ENCODE results near the gene DMD.
"Not testable (repeated sequence)": the region's sequence is repeated elsewhere in the genome, so short reads cannot be mapped to it uniquely, and the experiment has no call there.

Gene DMD

DNA sequence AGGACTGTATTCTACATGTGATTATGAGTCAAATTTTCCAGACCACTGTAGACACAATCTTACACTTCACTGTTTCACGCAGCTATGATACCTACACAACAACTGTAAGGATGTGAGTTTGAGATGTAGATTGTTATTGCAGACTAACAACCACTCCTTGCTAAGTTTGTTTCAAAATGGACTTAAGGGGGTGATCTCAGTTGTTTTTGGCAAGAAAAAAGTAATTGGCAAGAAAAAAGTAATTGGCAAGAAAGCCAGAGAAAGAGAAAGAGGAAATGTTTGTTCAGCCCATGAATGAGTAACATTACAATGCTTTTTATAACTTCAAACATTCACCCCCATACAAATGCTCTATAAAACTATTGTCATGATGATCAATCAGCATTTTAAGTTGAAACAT is 466.4 kb downstream of the DMD start:
- H3K36me3 ChIP-seq = no peaks in the 10 kb centered on the region
- H3K9ac ChIP-seq = no peak overlapping the region
- no peak overlapping the region for H3K4me2 ChIP-seq
- H3K9me3 ChIP-seq = no peaks in the 10 kb centered on the region
- peaks cover 84% of the 10 kb centered on the region for H3K27me3 ChIP-seq
- no peak overlapping the region for H3K4me3 ChIP-seq
- no peak for TF ChIP-seq Cebpa-rat (IDR thresholded peaks at IDR 0.05)
- no peaks in the 10 kb centered on the region for H4K20me1 ChIP-seq
- no peaks in the 10 kb centered on the region for H3K4me1 ChIP-seq
- no peak overlapping the region for H3K27ac ChIP-seq

DNA sequence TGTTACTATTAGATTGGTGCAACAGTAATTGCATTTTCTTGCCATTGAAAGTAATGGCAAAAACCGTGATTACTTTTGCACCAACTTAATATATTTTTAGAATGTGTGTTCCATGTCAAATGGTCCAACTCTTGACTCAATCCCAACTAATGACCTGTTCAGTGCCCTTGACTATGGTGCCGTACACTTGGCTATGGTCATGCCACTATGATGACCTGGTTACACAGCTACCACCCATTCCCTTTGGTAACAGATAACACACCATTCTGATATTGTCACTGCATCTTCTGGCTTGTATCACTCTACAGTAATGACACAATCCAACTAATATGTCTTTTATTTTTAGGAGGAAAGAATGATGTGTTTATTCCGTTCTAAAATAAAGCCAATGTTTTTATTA is 469.4 kb downstream of the DMD start:
- Histone ChIP-seq H3K4me1 (no peaks in the 10 kb centered on the region), H3K27ac (no peak overlapping the region), H3K4me2 (no peak overlapping the region), H3K9me3 (no peaks in the 10 kb centered on the region), H3K36me3 (no peaks in the 10 kb centered on the region), H3K27me3 (peaks cover 83% of the 10 kb centered on the region), H3K9ac (no peak overlapping the region), H3K4me3 (no peak overlapping the region), H4K20me1 (no peaks in the 10 kb centered on the region)
- TF ChIP-seq Cebpa-rat (IDR thresholded peaks at IDR 0.05) = no peak

DNA sequence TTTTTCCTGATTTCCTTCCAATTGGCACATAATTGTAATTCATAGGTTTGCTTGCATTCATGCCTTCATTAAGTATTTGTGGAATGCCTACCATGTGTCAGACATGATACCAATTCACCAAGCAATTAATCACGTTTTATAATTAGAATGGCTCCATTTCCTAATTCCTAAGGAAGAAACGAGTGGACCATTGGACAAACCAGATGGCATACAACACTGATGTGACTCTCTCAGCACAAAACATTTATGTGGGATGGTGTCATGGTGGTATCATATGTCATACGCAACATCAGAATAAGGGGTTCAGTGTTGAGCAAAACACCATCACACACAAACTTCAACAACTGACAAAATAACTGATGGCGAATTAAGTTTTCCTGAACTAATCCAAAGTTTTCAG is 502.8 kb downstream of the DMD start:
- no peak overlapping the region for H3K27ac ChIP-seq
- no peaks in the 10 kb centered on the region for H4K20me1 ChIP-seq
- no peak overlapping the region for H3K9ac ChIP-seq
- H3K9me3 ChIP-seq = no peaks in the 10 kb centered on the region
- H3K4me3 ChIP-seq = no peak overlapping the region
- no peaks in the 10 kb centered on the region for H3K4me1 ChIP-seq
- no peaks in the 10 kb centered on the region for H3K36me3 ChIP-seq
- TF ChIP-seq Cebpa-rat (IDR thresholded peaks at IDR 0.05) = no peak
- peaks cover 81% of the 10 kb centered on the region for H3K27me3 ChIP-seq
- no peak overlapping the region for H3K4me2 ChIP-seq

DNA sequence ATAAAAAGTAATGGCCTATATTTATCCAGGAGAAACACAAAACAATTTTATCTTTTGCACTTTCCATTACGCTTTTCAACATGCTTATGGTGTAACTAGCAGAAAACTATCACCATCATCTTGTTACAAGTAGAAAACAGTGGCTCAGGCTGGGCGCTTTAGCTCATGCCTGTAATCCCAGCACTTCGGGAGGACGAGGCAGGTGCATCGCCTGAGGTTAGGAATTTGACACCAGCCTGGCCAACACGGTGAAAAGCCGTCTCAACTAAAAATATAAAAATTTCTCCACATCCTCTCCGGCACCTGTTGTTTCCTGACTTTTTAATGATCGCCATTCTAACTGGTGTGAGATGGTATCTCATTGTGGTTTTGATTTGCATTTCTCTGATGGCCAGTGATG is 506.0 kb downstream of the DMD start:
- not testable (repeated sequence) for H3K36me3 ChIP-seq, H3K4me1 ChIP-seq, H3K4me2 ChIP-seq, H3K9ac ChIP-seq, H4K20me1 ChIP-seq, H3K9me3 ChIP-seq, H3K27ac ChIP-seq, H3K4me3 ChIP-seq
- peaks cover 77% of the 10 kb centered on the region for H3K27me3 ChIP-seq

DNA sequence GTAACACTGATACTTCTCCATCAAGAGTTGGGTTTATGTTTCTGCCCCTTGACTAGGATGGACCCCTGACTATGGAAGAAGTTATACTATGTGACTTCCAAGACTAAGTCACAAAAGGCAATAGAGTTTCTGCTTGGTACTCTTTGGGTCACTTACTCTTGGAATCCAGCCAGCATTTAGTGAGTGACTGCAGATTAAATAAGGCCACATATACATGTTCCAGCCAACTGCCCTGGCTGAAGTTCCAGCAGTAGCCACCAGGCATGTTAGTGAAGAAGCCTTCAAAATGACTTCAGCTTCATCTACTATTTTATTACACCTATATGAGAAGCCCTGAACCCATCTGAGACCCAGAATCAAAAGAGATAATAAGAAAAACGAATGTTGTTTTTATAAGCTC is 524.0 kb downstream of the DMD start:
- no peaks in the 10 kb centered on the region for H3K9me3 ChIP-seq
- peaks cover 61% of the 10 kb centered on the region for H3K27me3 ChIP-seq
- H3K36me3 ChIP-seq = no peaks in the 10 kb centered on the region

DNA sequence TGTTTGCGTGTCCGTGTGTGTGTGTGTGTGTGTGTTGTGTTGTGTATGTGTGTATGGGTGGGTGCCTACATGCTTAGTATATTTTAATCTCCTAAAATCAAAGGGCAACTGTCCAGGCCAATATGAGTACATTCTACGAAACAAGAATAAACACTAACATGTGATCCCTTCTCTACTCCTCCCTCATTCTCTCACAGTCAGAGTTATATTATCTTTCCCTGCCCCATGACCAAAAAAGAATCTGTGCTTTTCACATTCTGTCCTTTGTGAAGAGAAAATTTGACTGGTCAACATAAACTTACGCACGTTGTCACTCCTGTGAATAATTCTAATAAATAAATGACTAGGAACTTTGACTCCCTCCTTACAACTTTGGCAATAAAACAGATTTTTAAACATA is 532.9 kb downstream of the DMD start:
- Histone ChIP-seq H3K9me3 (no peaks in the 10 kb centered on the region), H3K9ac (no peak overlapping the region), H3K4me3 (no peak overlapping the region), H3K36me3 (no peaks in the 10 kb centered on the region), H3K27ac (no peak overlapping the region), H3K4me1 (no peaks in the 10 kb centered on the region), H4K20me1 (peaks cover 11% of the 10 kb centered on the region; the same call in 1 of the 2 replicates), H3K27me3 (peaks cover 62% of the 10 kb centered on the region), H3K4me2 (no peak overlapping the region)
- TF ChIP-seq Cebpa-rat (IDR thresholded peaks at IDR 0.05) = no peak

More for the DNA sequence above, 524.0 kb downstream of the DMD start:
- H3K4me2 ChIP-seq = no peak overlapping the region
- H3K4me3 ChIP-seq = no peak overlapping the region
- no peak overlapping the region for H3K27ac ChIP-seq
- no peak overlapping the region for H3K9ac ChIP-seq
- no peak for TF ChIP-seq Cebpa-rat (IDR thresholded peaks at IDR 0.05)
- H4K20me1 ChIP-seq = no peaks in the 10 kb centered on the region
- H3K4me1 ChIP-seq = no peaks in the 10 kb centered on the region

DNA sequence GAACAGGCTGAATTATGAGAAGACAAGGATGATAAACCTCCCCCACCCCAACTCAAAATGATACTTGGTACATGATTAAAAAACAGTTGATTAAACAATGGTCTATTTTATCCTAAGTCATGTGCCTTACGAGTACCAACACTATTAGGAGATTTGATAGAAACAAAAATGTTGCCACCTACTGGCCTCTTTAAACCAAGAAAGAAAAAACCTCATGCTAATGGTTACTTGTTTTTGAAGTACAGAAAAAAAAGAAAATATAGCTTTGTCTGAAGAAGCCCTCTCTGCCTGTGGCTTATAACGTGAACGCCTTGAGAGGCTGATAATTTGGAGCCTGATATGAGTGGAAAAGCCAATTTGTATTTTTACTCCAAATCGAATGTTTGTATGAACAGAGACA is 538.2 kb downstream of the DMD start:
- no peak overlapping the region for H3K27ac ChIP-seq
- peaks cover 82% of the 10 kb centered on the region for H3K27me3 ChIP-seq
- H3K36me3 ChIP-seq = no peaks in the 10 kb centered on the region
- H3K4me2 ChIP-seq = no peak overlapping the region
- no peaks in the 10 kb centered on the region for H3K4me1 ChIP-seq
- no peak overlapping the region for H3K9ac ChIP-seq
- H4K20me1 ChIP-seq = peaks cover 18% of the 10 kb centered on the region; the same call in 1 of the 2 replicates
- H3K9me3 ChIP-seq = no peaks in the 10 kb centered on the region
- TF ChIP-seq Cebpa-rat (IDR thresholded peaks at IDR 0.05) = no peak
- no peak overlapping the region for H3K4me3 ChIP-seq

DNA sequence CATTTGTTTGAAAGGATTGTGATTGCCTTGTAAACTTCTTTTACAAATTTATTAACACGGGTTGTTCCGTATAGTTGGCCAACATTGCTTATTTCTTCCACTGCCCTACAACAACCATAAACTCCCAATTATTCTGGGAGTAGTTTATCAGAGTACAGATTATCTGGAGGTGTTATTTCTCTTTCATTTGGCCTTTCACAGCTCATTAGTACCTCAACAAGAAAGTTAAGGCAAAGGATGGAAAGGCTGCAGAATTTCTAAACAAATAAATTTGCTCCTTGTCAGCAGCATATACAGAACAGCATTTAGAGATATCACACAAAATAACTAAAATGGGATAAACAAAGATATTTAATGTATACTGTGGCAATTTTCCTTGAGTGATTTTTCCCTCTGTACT is 548.8 kb downstream of the DMD start:
- peaks cover 7% of the 10 kb centered on the region; the same call in 1 of the 2 replicates for H4K20me1 ChIP-seq
- no peaks in the 10 kb centered on the region for H3K36me3 ChIP-seq
- no peak overlapping the region for H3K27ac ChIP-seq
- no peak for TF ChIP-seq Cebpa-rat (IDR thresholded peaks at IDR 0.05)
- no peak overlapping the region for H3K9ac ChIP-seq
- H3K4me3 ChIP-seq = no peak overlapping the region
- no peaks in the 10 kb centered on the region for H3K4me1 ChIP-seq
- no peak overlapping the region for H3K4me2 ChIP-seq
- H3K27me3 ChIP-seq = peaks cover 85% of the 10 kb centered on the region
- no peaks in the 10 kb centered on the region for H3K9me3 ChIP-seq

DNA sequence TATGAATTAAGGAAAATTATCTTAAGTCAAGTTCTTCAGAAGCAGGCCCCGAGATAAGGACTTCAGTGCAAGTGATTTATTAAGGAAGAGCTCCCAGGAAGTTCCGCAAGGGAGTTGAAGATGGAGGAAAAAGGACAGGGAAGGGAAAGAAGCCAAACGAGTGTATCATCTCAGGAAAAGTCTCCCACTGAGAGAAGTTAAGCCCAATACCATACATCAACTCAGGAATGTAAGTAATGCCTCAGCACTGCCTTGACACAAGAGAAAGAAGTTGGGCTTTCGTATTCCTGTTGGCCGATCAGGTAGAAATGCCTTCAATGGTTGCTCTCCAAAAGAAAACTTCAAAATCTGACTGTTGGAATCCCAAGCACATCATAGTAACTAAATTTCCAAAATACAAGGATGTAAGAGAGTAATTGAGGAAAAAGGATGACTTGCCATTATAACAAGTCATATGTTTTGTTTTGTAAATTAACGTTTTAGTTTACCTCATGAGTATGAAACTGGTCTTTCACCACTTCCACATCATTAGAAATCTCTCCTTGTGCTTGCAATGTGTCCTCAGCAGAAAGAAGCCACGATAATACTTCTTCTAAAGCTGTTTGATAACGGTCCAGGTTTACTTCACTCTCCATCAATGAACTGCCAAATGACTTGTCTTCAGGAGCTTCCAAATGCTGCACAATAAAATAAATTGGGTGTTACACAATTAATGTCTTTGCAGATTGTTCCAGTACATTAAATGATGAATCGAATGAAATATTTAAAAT is 566.7 kb downstream of the DMD start:
- Histone ChIP-seq H3K9ac (no peak overlapping the region), H3K36me3 (no peaks in the 10 kb centered on the region), H3K9me3 (no peaks in the 10 kb centered on the region), H3K4me3 (no peak overlapping the region), H3K27me3 (peaks cover 82% of the 10 kb centered on the region), H3K4me2 (no peak overlapping the region), H3K27ac (no peak overlapping the region), H3K4me1 (no peaks in the 10 kb centered on the region), H4K20me1 (peaks cover 19% of the 10 kb centered on the region; the same call in 1 of the 2 replicates)
- no peak for TF ChIP-seq Cebpa-rat (IDR thresholded peaks at IDR 0.05)

DNA sequence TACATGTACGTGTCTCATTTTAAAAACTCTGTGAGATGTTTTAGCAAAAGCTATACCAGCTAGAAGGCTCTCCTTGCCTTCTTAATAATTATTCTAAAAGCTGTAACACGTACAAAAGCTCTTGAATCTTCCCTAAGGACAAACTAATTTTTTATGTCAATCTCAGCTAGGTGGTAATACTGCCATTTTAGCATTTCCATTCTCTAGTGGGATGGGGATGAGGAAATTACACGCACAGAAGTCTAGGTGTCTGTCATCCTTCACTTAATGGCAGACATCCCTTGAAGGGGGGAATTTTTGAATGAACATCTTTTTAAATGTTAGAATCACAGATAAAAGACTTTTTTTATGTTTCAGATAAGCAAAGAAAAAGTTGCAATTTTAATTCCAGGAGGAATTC is 569.1 kb downstream of the DMD start:
- no peak for TF ChIP-seq Cebpa-rat (IDR thresholded peaks at IDR 0.05)
- peaks cover 88% of the 10 kb centered on the region for H3K27me3 ChIP-seq
- no peak overlapping the region for H3K4me2 ChIP-seq
- H3K9ac ChIP-seq = no peak overlapping the region
- no peak overlapping the region for H3K27ac ChIP-seq
- no peak overlapping the region for H3K4me3 ChIP-seq
- H4K20me1 ChIP-seq = peaks cover 19% of the 10 kb centered on the region; the same call in 1 of the 2 replicates
- no peaks in the 10 kb centered on the region for H3K9me3 ChIP-seq
- H3K36me3 ChIP-seq = no peaks in the 10 kb centered on the region
- H3K4me1 ChIP-seq = no peaks in the 10 kb centered on the region

DNA sequence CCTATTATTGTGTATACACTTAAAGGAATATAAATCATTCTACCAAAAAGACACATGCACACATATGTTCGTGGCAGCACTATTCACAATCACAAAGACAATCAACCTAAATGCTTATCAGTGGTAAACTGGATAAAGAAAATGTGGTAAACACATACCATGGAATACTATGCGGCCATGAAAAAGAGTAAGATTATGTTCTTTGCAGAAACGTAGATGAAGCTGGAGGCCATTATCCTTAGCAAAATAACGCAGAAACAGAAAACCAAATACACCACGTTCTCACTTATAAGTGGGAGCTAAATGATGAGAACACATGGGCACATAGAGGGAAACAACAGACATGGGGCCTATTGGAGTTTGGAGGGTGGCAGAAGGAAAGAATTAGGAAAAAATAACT is 593.2 kb downstream of the DMD start:
- Histone ChIP-seq H4K20me1 (no peaks in the 10 kb centered on the region), H3K4me2 (no peak overlapping the region), H3K9me3 (peaks cover 3% of the 10 kb centered on the region; the same call in 1 of the 2 replicates), H3K27me3 (peaks cover 46% of the 10 kb centered on the region), H3K4me1 (no peaks in the 10 kb centered on the region), H3K36me3 (no peaks in the 10 kb centered on the region), H3K4me3 (no peak overlapping the region), H3K9ac (no peak overlapping the region), H3K27ac (no peak overlapping the region)
- no peak for TF ChIP-seq Cebpa-rat (IDR thresholded peaks at IDR 0.05)
